Measurements from ENCODE around the gene PPFIA4. TPM values are rescaled to one million over a fixed set of nuclear protein-coding genes. Genes with fewer than 3 reads are reported as not detected.

Gene PPFIA4
- total RNA-seq, 1 experiment from 2014 or later: 2.4 TPM

DNA sequence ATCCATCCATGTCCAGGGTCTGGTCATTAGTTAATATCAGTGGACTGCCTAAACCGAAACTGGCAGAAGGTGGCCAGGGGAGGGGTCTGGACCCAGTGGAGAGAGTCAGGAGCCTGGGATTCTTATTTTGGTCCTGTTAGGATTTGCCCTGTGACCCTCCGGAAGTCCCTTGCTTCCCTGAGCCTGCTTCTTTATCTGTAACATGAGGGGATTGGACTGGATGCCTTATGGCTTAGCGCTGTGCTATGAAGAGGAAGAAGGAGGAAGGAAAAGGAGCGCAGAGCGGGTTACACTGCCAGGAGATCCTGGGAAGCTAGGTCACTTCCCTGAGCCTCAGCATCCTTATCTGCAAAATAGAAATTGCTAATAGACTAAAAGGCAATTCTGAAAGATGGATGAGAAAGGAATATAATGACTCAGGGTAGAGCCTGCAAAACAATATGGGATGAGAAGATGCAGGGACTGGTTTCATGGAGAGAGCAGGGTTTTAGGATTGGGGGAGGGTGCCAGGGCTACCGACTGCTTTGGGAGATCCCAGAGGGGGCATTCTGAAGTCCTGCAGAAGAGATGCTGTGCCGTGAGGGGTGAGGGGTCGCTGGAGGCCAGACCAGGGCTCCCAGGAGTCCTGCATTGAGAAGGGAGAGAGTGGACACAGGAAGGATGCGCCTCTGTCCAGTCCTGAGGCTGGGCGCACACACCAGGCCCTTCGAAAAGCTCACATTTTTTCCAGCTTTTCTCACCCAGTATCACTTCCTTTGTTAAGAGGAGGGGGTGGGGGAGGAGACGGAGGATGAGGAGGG is 100.8 kb downstream of the PPFIA4 start:
- DNase-seq (ENCODE audit: low read depth): peak; percentile 34

DNA sequence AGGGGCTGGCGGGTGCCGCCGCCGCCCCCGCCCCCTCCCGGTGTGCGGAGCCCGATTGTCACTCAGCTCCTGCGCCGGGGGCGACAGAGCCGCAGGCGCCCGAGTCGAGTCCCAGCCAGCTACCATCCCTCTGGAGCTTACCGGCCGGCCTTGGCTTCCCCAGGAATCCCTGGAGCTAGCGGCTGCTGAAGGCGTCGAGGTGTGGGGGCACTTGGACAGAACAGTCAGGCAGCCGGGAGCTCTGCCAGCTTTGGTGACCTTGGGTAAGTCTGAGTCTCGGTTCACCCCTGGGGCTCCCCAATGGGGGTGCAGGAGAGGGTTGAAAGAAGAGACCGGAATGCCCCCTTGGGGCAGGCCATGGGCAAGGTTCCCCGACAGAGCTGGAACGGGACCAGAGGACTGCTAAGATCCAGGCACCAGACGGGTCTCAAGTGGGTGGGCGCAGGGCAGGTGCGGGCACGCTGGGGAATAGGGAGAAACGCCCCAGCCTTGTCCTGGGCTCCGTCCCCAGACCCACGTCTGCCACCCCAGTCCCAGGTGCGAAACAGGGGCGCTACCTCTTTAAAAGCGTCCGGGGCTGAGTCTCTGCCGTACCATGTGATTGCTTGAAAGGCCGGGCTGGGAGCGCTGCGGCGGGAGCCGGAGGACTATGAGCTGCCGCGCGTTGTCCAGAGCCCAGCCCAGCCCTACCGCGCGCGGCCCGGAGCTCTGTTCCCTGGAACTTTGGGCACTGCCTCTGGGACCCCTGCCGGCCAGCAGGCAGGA is 101.6 kb downstream of the PPFIA4 start, which contains the start of gene ADORA1:
TSS of gene ADORA1 (plus strand) at position 61 of the 765 bp plus-strand sequence. CDS start 1,116 bp downstream, outside the sequence.
- peak; percentile 75 for DNase-seq (ENCODE audit: low read depth)

DNA sequence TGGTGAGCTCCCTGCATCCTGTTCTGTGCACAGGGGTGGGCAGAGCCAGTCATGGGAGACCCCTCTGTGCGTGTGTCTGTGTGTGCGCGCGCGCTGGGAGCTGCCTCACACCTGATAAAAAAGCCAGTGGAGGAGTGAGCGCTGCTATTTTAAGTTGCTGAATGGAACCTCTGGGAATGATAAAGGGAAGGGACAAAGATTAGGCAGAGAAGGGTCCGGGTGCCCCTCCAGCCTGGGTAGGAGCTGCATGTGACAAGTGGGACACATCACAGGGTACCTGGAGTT is 102.1 kb downstream of the PPFIA4 start:
- no peak for DNase-seq (ENCODE audit: low read depth)

Other genes with a start within 250 kb of the PPFIA4 start
- 33.3 and 35.0 TPM in 2 replicates for gene KDM5B, start 218.1 kb upstream of the PPFIA4 start, total RNA-seq (2014; rRNA removed; shearing (Covaris generic))
- gene PCAT6, start 215.5 kb upstream of the PPFIA4 start, total RNA-seq (2014; rRNA removed; shearing (Covaris generic)): 0.72 TPM in 1 of 2 replicates, not detected in the other
- gene RABIF, start 137.3 kb upstream of the PPFIA4 start, total RNA-seq (2014; rRNA removed; shearing (Covaris generic)): 8.8 and 10.5 TPM in 2 replicates
- 16.8 and 19.1 TPM in 2 replicates for gene KLHL12, start 99.3 kb upstream of the PPFIA4 start, total RNA-seq (2014; rRNA removed; shearing (Covaris generic))
- gene ADIPOR1, start 68.2 kb upstream of the PPFIA4 start, total RNA-seq (2014; rRNA removed; shearing (Covaris generic)): 76.3 and 85.4 TPM in 2 replicates
- gene CYB5R1, start 59.2 kb upstream of the PPFIA4 start, total RNA-seq (2014; rRNA removed; shearing (Covaris generic)): 30.9 and 35.3 TPM in 2 replicates
- gene TMEM183A, start 19.1 kb upstream of the PPFIA4 start, total RNA-seq (2014; rRNA removed; shearing (Covaris generic)): 62.9 and 64.3 TPM in 2 replicates
- gene MYOG, start 59.5 kb downstream of the PPFIA4 start, total RNA-seq (2014; rRNA removed; shearing (Covaris generic)): not detected in 2 replicates
- 15.0 and 16.6 TPM in 2 replicates for gene ADORA1, start 101.2 kb downstream of the PPFIA4 start, total RNA-seq (2014; rRNA removed; shearing (Covaris generic))
- gene MYBPH, start 149.3 kb downstream of the PPFIA4 start, total RNA-seq (2014; rRNA removed; shearing (Covaris generic)): 0.48 and 1.4 TPM in 2 replicates
- gene CHI3L1, start 160.2 kb downstream of the PPFIA4 start, total RNA-seq (2014; rRNA removed; shearing (Covaris generic)): not detected in 2 replicates
- gene CHIT1, start 203.2 kb downstream of the PPFIA4 start, total RNA-seq (2014; rRNA removed; shearing (Covaris generic)): not detected in 2 replicates

Measured in RPMI7951 (cell line).